HEK293T (cell line): ENCODE data around the gene GIGYF2.

Source experiments
- CTCF ChIA-PET: fragments of 350-600 bp; formaldehyde crosslinking; extraction: SDS; loops from one replicate; lab custom pipeline; 2021; ENCODE audit warnings: antibody characterized with exemption, inconsistent platforms; lab: Yijun Ruan, JAX
- POLR2A ChIA-PET: fragments of 350-600 bp; formaldehyde crosslinking; extraction: SDS; loops from one replicate; lab custom pipeline; 2020; ENCODE audit warnings: antibody characterized with exemption, inconsistent platforms; lab: Yijun Ruan, JAX
- DNase-seq: peaks from one replicate; pipeline ENCODE4 v3.0.0; 2012; ENCODE audit warnings: mixed read lengths; ENCODE audit errors: extremely low spot score
- ARNT ChIP-seq: fragments of 450-650 bp; IDR thresholded peaks from 2 replicates; pipeline ENCODE4 v1.6.1; 2017; ENCODE audit warnings: mild to moderate bottlenecking
- BHLHE40 ChIP-seq: fragments of 450-650 bp; IDR thresholded peaks from 2 replicates; pipeline ENCODE4 v1.6.1; 2016; ENCODE audit warnings: mild to moderate bottlenecking, moderate library complexity, borderline replicate concordance
- CTBP1 ChIP-seq: fragments of 450-650 bp; IDR thresholded peaks from 2 replicates; pipeline ENCODE4 v1.6.1; 2016; ENCODE audit warnings: borderline replicate concordance
- ELF4 ChIP-seq: fragments of 450-650 bp; IDR thresholded peaks from 2 replicates; pipeline ENCODE4 v1.6.1; 2017; ENCODE audit warnings: antibody characterized with exemption
- FOXA1 ChIP-seq: fragments of 450-650 bp; IDR thresholded peaks from 2 replicates; pipeline ENCODE4 v1.6.1; 2016; ENCODE audit warnings: mild to moderate bottlenecking
- FOXK2 ChIP-seq: fragments of 450-650 bp; IDR thresholded peaks from 2 replicates; pipeline ENCODE4 v1.6.1; 2016; ENCODE audit warnings: mild to moderate bottlenecking
- FOXM1 ChIP-seq: fragments of 450-650 bp; IDR thresholded peaks from 2 replicates; pipeline ENCODE4 v1.6.1; 2017; ENCODE audit warnings: mild to moderate bottlenecking, borderline replicate concordance
- HDGF ChIP-seq: fragments of 450-650 bp; IDR thresholded peaks from 2 replicates; pipeline ENCODE4 v1.6.1; 2017; ENCODE audit warnings: antibody characterized with exemption, borderline replicate concordance
- L3MBTL2 ChIP-seq: fragments of 450-650 bp; conservative IDR thresholded peaks from 2 replicates; pipeline ENCODE4 v1.6.1; 2016; ENCODE audit warnings: mild to moderate bottlenecking
- LEF1 ChIP-seq: fragments of 450-650 bp; IDR thresholded peaks from 2 replicates; pipeline ENCODE4 v1.6.1; 2017; ENCODE audit warnings: mild to moderate bottlenecking, borderline replicate concordance
- NFRKB ChIP-seq: fragments of 450-650 bp; IDR thresholded peaks from 2 replicates; pipeline ENCODE4 v1.6.1; 2016; ENCODE audit warnings: mild to moderate bottlenecking, moderate library complexity
- PKNOX1 ChIP-seq: fragments of 450-650 bp; IDR thresholded peaks from 2 replicates; pipeline ENCODE4 v1.6.1; 2016
- SP1 ChIP-seq: fragments of 450-650 bp; IDR thresholded peaks from 2 replicates; pipeline ENCODE4 v1.6.1; 2017
- SUZ12 ChIP-seq: fragments of 450-650 bp; IDR thresholded peaks from 2 replicates; pipeline ENCODE4 v1.6.1; 2016; ENCODE audit warnings: mild to moderate bottlenecking
- TARDBP ChIP-seq: fragments of 450-650 bp; IDR thresholded peaks from 2 replicates; pipeline ENCODE4 v1.6.1; 2016
- ZNF384 ChIP-seq: fragments of 450-650 bp; IDR thresholded peaks from 2 replicates; pipeline ENCODE4 v1.6.1; 2016

GIGYF2 gene

GRCh38 chr2:232879618-232880494 lies 182.7 kb downstream of the GIGYF2 start:
- TF ChIP-seq SUZ12 (no peak), SP1 (no peak), ELF4 (no peak), FOXM1 (no peak), HDGF (no peak), PKNOX1 (no peak), BHLHE40 (no peak), NFRKB (no peak), TARDBP (no peak), FOXA1 (no peak), CTBP1 (no peak), L3MBTL2 (no peak), ZNF384 (no peak), LEF1 (no peak), ARNT (no peak), FOXK2 (no peak)
- no peak for DNase-seq
- ChIA-PET POLR2A (no interaction called here), CTCF (no interaction called here)

GRCh38 chr2:232880764-232881351 lies 183.7 kb downstream of the GIGYF2 start:
- CTCF ChIA-PET = no interaction called here
- TF ChIP-seq FOXK2 (no peak), FOXA1 (no peak), SUZ12 (no peak), NFRKB (no peak), CTBP1 (no peak), L3MBTL2 (no peak), FOXM1 (no peak), BHLHE40 (no peak), PKNOX1 (no peak)
- POLR2A ChIA-PET = no interaction called here
- no peak for DNase-seq

- ChIA-PET CTCF (no interaction called here), POLR2A (no interaction called here)
- TF ChIP-seq LEF1 (no peak), L3MBTL2 (no peak), ELF4 (no peak), FOXK2 (no peak), ARNT (no peak), CTBP1 (no peak), TARDBP (no peak), FOXM1 (no peak), ZNF384 (no peak), SP1 (no peak), NFRKB (no peak), BHLHE40 (no peak), SUZ12 (no peak), HDGF (no peak), PKNOX1 (no peak), FOXA1 (no peak)
- no peak for DNase-seq
Measured at GRCh38 chr2:232882085-232882484, 185.0 kb downstream of the GIGYF2 start.

GRCh38 chr2:232882505-232883115 lies 185.5 kb downstream of the GIGYF2 start:
- no peak for DNase-seq
- POLR2A ChIA-PET = no interaction called here
- TF ChIP-seq FOXA1 (no peak), BHLHE40 (no peak), NFRKB (no peak), ELF4 (no peak), PKNOX1 (no peak), L3MBTL2 (no peak), ARNT (no peak), FOXM1 (no peak), TARDBP (no peak), HDGF (no peak), LEF1 (no peak), ZNF384 (no peak), CTBP1 (no peak), SP1 (no peak), SUZ12 (no peak), FOXK2 (no peak)
- CTCF ChIA-PET = no interaction called here

GRCh38 chr2:232883116-232883721 lies 186.1 kb downstream of the GIGYF2 start:
- no peak for DNase-seq
- TF ChIP-seq FOXK2 (no peak), SUZ12 (no peak), ELF4 (no peak), FOXM1 (no peak), ARNT (no peak)
- CTCF ChIA-PET = no interaction called here
- POLR2A ChIA-PET = no interaction called here
